Astrocyte (in vitro differentiated cells and primary cell): ENCODE data around the gene ASF1A.

ENCODE experiments used
- CTCF ChIP-seq: IDR thresholded peaks from 2 replicates; pipeline ENCODE4 v1.5.1; 2011; ENCODE audit warnings: low read depth, mild to moderate bottlenecking, inconsistent platforms, low read length, moderate library complexity; ENCODE audit not compliant: insufficient read depth
- EZH2 ChIP-seq: IDR thresholded peaks from 2 replicates; pipeline ENCODE4 v1.6.1; 2012; ENCODE audit warnings: mild to moderate bottlenecking, low read length, inconsistent platforms; ENCODE audit not compliant: insufficient read depth

GRCh38 chr6:118886641-118887040 lies 7.3 kb upstream of the ASF1A start:
- TF ChIP-seq EZH2 = no peak
- no peak for TF ChIP-seq CTCF
